Astrocyte (in vitro differentiated cells and primary cell): ENCODE data around the gene PPM1K.

Experiments
- CTCF ChIP-seq: IDR thresholded peaks from 2 replicates; pipeline ENCODE4 v1.5.1; 2011; ENCODE audit warnings: low read depth, mild to moderate bottlenecking, inconsistent platforms, low read length, moderate library complexity; ENCODE audit not compliant: insufficient read depth
- EZH2 ChIP-seq: IDR thresholded peaks from 2 replicates; pipeline ENCODE4 v1.6.1; 2012; ENCODE audit warnings: mild to moderate bottlenecking, low read length, inconsistent platforms; ENCODE audit not compliant: insufficient read depth

GRCh38 chr4:88230461-88230891 is 53.9 kb downstream of the PPM1K start:
- TF ChIP-seq CTCF: no peak
- TF ChIP-seq EZH2: no peak
